Measurements from ENCODE around the gene PCDHB6. TPM values are rescaled to one million over a fixed set of nuclear protein-coding genes. Genes with fewer than 3 reads are reported as not detected.
"Not testable (repeated sequence)": the region's sequence is repeated elsewhere in the genome, so short reads cannot be mapped to it uniquely, and the experiment has no call there.

Gene PCDHB6
- total and polyA plus RNA-seq, 8 donors: 0.31 to 0.55 (median 0.47) TPM

DNA sequence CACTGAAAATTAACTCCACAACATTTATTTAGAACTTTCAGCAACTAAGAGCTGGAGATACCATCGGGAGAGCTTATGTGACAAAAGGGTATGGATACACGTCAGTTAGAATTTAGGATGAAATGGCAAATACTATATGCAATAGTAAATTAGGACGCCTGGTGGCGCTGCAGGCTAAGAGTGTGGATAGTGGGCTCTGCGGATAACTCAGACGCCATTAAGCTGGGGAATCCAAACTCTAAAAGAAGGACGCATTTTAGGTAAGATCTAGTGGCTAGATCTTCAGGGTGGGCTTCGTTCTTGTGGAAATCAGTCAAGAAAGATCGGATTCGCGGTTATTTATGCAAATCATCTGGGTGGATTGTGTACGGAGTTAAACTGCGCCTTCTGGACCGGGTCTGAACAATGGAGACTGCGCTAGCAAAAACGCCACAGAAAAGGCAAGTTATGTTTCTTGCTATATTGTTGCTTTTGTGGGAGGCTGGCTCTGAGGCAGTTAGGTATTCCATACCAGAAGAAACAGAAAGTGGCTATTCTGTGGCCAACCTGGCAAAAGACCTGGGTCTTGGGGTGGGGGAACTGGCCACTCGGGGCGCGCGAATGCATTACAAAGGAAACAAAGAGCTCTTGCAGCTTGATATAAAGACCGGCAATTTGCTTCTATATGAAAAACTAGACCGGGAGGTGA, 14.7 kb upstream of the PCDHB6 start, which contains the start of gene PCDHB5:
Gene PCDHB5 (plus strand): TSS at position 177 of the 688 bp plus-strand sequence. CDS start 229 bp downstream, at position 406.
- 8 to 13% methylated on average over 22 of the region's 22 CpGs for WGBS, 2 donors
- intact Hi-C loops (cut with DNase I): no loop called here
- FAIRE-seq (no peak), ATAC-seq (peak; percentile 94 to 98 (median 96)), DNase-seq (peak in 4 of 6 donors; percentile 29 to 67 (median 47))
- Histone ChIP-seq H3K9me3 (no peaks in the 10 kb centered on the region), H3K27me3 (no peaks in the 10 kb centered on the region), H3K4me1 (no peaks in the 10 kb centered on the region), H3K27ac (peak within 1 kb of the TSS in 2 of 4 donors; percentile 44 to 47), H3K4me3 (peak within 1 kb of the TSS; percentile 12 to 50 (median 34)), H3K36me3 (no peaks in the 10 kb centered on the region)
- TF ChIP-seq CTCF (IDR thresholded peaks at IDR 0.05): peak; percentile 34 to 41 (median 38)

- peak overlapping the region; percentile 8 to 50 (median 34) for H3K4me3 ChIP-seq
- DNase-seq: no peak
- no peaks in the 10 kb centered on the region for H3K9me3 ChIP-seq
- no peak overlapping the region for H3K27ac ChIP-seq
- TF ChIP-seq CTCF (IDR thresholded peaks at IDR 0.05): no peak
- 31 to 42% methylated on average over 19 of the region's 19 CpGs for WGBS, 2 donors
- no peak for FAIRE-seq
- peak; percentile 53 to 72 (median 63) for ATAC-seq
- H3K27me3 ChIP-seq: no peaks in the 10 kb centered on the region
- H3K36me3 ChIP-seq: no peaks in the 10 kb centered on the region
- intact Hi-C loops (cut with DNase I): no loop called here
- H3K4me1 ChIP-seq: no peaks in the 10 kb centered on the region
Observed at GRCh38 chr5:141135718-141136266, 14.1 kb upstream of the PCDHB6 start.

DNA sequence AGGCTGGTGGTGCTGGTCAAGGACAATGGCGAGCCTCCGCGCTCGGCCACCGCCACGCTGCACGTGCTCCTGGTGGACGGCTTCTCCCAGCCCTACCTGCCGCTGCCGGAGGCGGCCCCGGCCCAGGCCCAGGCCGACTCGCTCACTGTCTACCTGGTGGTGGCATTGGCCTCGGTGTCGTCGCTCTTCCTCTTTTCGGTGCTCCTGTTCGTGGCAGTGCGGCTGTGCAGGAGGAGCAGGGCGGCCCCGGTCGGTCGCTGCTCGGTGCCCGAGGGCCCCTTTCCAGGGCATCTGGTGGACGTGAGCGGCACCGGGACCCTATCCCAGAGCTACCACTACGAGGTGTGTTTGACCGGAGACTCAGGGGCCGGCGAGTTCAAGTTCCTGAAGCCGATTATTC, 12.5 kb upstream of the PCDHB6 start:
- peak in 1 of 6 donors; percentile 39 for DNase-seq
- intact Hi-C loops (cut with DNase I); ATAC-seq: not testable (repeated sequence)

DNA sequence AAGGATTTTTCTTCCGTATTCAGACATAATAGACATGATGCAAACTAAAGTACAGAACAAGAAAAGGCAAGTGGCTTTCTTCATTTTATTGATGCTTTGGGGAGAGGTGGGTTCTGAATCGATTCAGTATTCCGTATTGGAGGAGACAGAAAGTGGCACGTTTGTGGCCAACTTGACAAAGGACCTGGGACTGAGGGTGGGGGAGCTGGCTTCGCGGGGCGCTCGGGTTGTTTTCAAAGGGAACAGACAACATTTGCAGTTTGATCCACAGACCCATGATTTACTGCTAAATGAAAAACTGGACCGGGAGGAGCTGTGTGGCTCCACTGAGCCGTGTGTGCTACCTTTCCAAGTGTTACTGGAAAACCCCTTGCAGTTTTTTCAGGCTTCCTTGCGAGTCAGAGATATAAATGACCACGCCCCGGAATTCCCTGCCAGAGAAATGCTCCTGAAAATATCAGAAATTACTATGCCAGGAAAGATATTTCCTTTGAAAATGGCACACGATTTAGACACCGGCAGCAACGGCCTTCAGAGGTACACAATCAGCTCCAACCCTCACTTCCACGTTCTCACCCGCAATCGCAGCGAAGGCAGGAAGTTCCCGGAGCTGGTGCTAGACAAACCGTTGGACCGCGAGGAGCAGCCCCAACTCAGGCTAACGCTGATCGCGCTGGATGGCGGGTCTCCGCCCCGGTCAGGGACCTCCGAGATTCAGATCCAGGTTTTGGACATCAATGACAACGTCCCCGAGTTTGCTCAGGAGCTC, 551 bp downstream of the PCDHB6 start:
- Histone ChIP-seq H3K9me3 (peaks cover 0 to 4% (median 0%) of the 10 kb centered on the region in 4 donors), H3K36me3 (no peaks in the 10 kb centered on the region), H3K27ac (no peak overlapping the region), H3K4me1 (no peaks in the 10 kb centered on the region), H3K4me3 (peak overlapping the region in 1 of 4 donors; percentile 11), H3K27me3 (no peaks in the 10 kb centered on the region)
- TF ChIP-seq CTCF (IDR thresholded peaks at IDR 0.05): no peak
- FAIRE-seq: no peak
- intact Hi-C loops (cut with DNase I): loop anchor here in 1 of 3 donors (10.0 kb wide), 1 partner anchor 234 kb away; the partner anchor contains the start of genes PCDHGA7 and PCDHGB4
- DNase-seq: no peak
- ATAC-seq: no peak
- WGBS, 2 donors: 29 to 48% methylated on average over 33 of the region's 33 CpGs

More for the DNA sequence above, 12.5 kb upstream of the PCDHB6 start:
- H3K4me3 ChIP-seq, H3K9me3 ChIP-seq, H3K4me1 ChIP-seq, H3K27ac ChIP-seq, H3K27me3 ChIP-seq, FAIRE-seq, H3K36me3 ChIP-seq: not testable (repeated sequence)
- WGBS, 2 donors: 49 to 61% methylated on average over 27 to 34 of the region's 34 CpGs

DNA sequence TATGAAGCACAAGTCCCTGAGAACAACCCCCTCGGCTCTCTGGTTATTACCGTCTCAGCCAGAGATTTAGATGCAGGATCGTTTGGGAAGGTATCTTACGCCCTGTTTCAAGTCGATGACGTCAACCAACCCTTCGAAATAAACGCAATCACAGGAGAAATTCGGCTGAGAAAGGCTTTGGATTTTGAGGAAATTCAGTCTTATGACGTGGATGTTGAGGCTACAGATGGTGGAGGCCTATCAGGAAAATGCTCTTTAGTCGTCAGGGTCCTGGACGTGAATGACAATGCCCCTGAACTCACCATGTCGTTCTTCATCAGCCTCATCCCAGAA, 1.1 kb downstream of the PCDHB6 start:
- H3K4me1 ChIP-seq: no peaks in the 10 kb centered on the region
- FAIRE-seq (no peak), DNase-seq (no peak), ATAC-seq (no peak)
- H3K27me3 ChIP-seq: no peaks in the 10 kb centered on the region
- H3K27ac ChIP-seq: no peak overlapping the region
- 22 to 48% methylated on average over 13 of the region's 13 CpGs for WGBS, 2 donors
- no peak for TF ChIP-seq CTCF (IDR thresholded peaks at IDR 0.05)
- peaks cover 0 to 4% (median 0%) of the 10 kb centered on the region in 4 donors for H3K9me3 ChIP-seq
- H3K36me3 ChIP-seq: no peaks in the 10 kb centered on the region
- no peak overlapping the region for H3K4me3 ChIP-seq
- intact Hi-C loops (cut with DNase I): loop anchor here in 1 of 3 donors (10.0 kb wide), 1 partner anchor 234 kb away; the partner anchor contains the start of genes PCDHGA7 and PCDHGB4

DNA sequence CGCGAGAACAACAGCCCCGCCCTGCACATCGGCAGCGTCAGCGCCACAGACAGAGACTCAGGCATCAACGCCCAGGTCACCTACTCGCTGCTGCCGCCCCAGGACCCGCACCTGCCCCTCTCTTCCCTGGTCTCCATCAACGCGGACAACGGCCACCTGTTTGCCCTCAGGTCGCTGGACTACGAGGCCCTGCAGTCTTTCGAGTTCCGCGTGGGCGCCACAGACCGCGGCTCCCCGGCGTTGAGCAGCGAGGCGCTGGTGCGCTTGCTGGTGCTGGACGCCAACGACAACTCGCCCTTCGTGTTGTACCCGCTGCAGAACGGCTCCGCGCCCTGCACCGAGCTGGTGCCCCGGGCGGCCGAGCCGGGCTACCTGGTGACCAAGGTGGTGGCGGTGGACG, 1.8 kb downstream of the PCDHB6 start:
- DNase-seq, FAIRE-seq, H3K9me3 ChIP-seq, H3K4me3 ChIP-seq, H3K27me3 ChIP-seq, ATAC-seq, H3K4me1 ChIP-seq, H3K36me3 ChIP-seq, H3K27ac ChIP-seq: not testable (repeated sequence)
- 23 to 40% methylated on average over 32 to 41 of the region's 41 CpGs for WGBS, 2 donors
- intact Hi-C loops (cut with DNase I): loop anchor here in 1 of 3 donors (10.0 kb wide), 1 partner anchor 233 kb away; the partner anchor contains the start of genes PCDHGA7 and PCDHGB4

DNA sequence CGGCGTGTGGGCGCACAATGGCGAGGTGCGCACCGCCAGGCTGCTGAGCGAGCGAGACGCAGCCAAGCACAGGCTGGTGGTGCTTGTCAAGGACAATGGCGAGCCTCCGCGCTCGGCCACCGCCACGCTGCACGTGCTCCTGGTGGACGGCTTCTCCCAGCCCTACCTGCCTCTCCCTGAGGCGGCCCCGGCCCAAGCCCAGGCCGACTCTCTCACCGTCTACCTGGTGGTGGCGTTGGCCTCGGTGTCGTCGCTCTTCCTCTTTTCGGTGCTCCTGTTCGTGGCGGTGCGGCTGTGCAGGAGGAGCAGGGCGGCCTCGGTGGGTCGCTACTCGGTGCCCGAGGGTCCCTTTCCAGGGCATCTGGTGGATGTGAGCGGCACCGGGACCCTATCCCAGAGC, 2.2 kb downstream of the PCDHB6 start:
- not testable (repeated sequence) for H3K4me3 ChIP-seq, ATAC-seq, H3K27me3 ChIP-seq, FAIRE-seq, H3K9me3 ChIP-seq, H3K27ac ChIP-seq, H3K36me3 ChIP-seq, DNase-seq, H3K4me1 ChIP-seq
- 27 to 29% methylated on average over 14 to 36 of the region's 36 CpGs for WGBS, 2 donors
- intact Hi-C loops (cut with DNase I): loop anchor here in 1 of 3 donors (10.0 kb wide), 1 partner anchor 233 kb away; the partner anchor contains the start of genes PCDHGA7 and PCDHGB4
